Measurements from ENCODE around the gene SLC25A12.
"Not testable (repeated sequence)": the region's sequence is repeated elsewhere in the genome, so short reads cannot be mapped to it uniquely, and the experiment has no call there.

Gene SLC25A12

DNA sequence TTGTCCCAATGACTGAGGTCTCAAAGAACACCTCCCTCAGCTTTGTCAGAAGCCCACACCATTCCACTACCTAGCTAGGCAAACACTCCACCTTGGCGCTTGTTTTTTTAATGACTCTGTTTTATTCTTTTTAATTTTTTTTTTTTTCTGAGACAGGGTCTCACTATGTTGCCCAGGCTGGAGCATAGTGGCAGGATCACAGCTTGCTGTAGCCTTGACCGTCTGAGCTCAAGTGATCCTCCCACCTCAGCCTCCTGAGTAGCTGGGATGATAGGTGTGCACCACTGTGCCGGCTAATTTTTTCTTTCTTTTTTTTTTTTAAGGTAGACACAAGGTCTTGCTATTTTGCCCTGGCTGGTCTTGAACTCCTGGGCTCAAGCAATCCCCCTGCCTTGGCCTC is 101.9 kb downstream of the SLC25A12 start:
- FAIRE-seq = no peak
- DNase-seq (ENCODE audit: low spot score) = no peak

DNA sequence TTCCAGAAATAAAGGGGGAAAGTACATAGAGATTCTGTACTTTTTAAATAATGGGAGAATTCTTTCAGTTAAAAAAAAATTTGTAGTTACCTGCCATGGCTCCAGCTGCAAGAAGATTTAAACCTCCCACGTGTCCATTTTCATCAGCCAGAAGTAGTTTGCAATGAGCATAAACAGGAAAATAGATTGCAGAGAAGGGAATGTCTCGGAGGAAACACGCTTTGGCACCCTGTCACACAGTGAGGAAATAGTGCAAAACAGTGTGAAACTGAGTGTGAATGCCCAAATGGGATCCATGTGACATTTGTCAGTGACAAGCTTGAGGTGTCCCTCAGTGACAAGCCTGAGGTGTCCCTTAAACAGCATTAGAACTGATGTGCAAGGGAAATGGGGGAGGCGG is 102.7 kb downstream of the SLC25A12 start:
- no peak for FAIRE-seq
- no peak for DNase-seq (ENCODE audit: low spot score)

DNA sequence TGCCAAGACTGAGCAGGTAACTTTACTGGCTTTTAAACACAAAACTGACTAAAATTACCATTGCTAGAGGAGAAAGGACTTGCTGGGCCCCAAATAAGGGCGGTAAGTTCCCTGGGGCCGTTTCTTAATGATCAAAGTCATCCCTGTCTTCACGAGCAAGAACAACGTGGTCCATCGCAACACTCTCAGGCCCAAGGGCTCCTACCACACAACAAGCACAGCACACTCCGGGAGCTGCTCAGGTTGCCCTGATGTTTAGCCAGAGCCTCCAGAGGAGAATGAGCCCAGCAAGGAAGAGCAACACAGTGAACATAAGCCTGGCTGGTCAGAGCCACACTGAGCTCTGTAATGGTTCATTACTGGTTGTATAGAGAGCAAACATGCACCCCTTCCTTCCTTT is 104.1 kb downstream of the SLC25A12 start:
- DNase-seq (ENCODE audit: low spot score) (no peak), FAIRE-seq (no peak)

DNA sequence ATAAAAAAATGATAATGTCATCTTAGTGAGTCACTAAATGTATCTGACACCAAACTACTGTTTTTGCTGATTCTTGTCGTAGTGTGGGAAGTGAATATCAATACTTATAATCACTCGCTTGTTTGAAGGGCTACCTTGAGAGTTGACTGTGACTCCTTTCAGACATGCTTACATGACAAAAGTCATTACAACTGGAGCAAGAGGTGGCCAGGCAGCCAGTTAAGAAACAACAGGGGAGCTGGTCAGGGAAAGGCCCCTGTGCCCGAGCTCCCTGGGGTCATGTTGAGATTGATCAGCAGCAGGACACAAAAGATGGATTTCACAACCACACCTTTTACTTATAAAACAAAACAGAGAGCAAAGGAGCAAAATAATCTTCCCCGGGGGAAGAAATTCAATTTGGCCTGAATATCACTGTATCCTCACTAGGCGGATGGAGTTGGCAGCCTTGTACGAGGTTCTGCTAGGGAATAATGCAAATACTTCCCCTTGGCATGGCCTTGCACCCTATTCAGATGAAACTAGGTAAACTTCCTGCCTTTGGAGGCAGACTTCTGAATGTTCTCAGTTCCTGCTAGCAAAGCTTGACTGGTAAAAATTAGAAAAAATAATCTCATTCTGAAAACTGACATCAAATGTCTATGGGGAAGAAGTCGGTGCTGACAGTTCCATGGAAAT is 105.6 kb downstream of the SLC25A12 start:
- FAIRE-seq = no peak
- no peak for DNase-seq (ENCODE audit: low spot score)

DNA sequence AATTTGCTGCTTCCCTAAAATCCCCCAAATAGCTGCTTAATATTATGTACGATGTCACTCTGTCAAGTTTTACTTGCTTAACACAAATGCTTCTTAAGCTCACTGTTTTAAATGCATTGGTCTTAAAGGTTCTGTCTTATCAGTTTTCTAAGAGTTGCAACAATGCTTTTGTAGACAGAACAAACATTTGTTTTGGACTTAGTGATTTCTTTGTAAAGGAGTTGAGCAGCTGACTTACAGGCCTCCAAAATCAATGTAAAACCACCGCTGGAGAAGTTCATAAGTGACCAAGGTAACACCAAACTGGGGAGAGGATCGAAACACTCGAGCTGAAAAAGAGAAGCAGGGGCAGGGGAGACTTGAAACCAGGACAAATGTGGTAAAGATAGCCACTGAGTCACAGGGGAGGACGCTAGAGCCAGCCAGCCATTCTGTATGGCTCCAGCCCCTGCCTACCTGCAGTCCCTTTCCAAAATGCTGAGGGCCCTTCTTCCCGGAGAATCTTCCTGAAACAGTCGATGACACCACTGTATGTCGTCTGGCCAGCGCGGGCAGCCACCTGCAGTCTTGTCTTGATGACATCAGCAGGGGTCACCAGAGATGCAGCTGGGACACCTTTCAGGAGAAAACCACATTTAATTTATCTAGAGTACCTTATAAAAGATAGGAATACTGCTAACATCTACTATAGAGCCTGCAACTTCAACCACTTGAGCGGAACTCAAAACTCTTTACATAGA is 106.5 kb downstream of the SLC25A12 start:
- DNase-seq (ENCODE audit: low spot score) = no peak
- no peak for FAIRE-seq

DNA sequence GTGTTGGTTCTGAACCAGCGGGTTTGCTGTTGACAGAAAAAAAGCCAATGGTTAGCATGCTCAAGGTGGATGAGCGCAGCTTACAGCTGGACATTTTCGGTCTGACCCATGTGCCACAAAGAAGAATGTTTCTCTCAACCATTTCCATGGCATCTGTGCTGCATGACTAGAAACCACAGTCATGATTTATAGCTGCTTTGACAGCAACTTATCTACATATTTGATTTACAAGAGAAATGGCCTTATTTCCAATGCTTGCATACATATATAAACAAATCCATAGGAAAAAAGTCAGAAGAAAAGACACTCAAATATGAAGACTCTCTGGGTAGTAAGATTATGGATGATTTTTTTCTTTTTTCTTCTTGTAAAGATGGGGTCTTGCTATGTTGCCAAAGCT is 108.6 kb downstream of the SLC25A12 start:
- no peak for DNase-seq (ENCODE audit: low spot score)
- no peak for FAIRE-seq

DNA sequence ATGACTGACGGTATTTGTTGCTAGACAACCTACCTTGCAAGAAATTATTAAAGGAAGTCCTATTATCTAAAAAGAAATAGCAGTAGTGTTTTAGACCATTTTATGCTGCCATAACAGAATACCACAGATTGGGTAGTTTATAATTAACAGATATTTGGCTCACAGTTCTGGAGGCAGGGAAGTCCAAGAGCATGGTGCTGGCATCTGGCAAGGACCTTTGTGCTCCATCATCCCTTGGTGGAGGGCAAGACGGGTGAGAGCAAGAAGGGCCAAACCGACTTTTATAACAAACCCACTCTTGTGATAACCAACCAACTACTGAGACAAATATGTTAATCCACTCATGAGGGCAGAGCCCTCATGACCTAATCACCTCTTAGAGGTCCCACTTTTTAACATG is 115.5 kb downstream of the SLC25A12 start:
- no peak for FAIRE-seq
- DNase-seq (ENCODE audit: low spot score) = no peak

DNA sequence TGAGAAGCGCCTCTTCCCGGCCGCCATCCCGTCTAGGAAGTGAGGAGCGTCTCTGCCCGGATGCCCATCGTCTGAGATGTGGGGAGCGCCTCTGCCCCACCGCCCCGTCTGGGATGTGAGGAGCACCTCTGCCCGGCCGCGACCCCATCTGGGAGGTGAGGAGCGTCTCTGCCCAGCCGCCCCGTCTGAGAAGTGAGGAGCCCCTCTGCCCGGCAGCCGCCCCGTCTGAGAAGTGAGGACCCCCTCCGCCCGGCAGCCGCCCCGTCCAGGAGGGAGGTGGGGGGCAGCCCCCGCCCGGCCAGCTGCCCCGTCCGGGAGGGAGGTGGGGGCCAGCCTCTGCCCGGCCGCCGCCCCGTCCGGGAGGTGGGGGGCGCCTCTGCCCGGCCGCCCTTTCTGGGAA is 119.5 kb downstream of the SLC25A12 start:
- DNase-seq (ENCODE audit: low spot score); FAIRE-seq: not testable (repeated sequence)

DNA sequence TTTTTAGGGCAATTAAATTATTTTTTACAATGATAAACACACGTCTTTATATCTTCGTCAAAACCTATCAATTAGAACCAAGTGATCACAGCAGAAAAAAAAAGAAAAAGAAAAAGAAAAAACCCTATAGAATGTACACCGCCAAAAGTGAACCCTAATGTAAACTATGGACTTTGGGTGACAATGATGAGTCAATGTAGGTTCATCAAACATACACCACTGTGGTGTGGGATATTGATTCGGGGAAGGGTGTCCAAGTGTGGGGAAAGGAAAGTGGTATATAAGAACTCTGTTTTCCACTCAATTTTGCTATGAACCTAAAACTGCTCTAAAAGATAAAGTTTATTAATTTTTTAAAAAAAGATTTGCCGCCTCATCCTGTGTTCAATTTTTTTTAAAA is 121.7 kb downstream of the SLC25A12 start:
- DNase-seq (ENCODE audit: low spot score) (no peak), FAIRE-seq (no peak)

DNA sequence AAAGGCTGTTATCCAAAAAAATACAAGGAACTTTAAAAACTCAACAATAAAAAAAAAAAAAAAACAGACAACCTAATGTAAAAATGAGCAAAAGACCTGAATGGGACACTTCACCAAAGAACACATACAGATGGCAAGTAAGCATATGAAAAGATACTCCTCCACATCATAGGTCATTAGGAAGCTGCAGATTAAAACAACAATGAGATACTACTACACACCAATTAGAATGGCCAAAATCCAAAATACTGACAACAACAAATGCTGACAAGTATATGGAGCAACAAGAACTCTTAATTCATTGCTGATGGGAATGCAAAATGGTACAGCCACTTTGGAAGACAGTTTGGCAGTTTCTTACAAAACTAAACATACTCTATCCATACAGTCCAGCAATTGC is 122.6 kb downstream of the SLC25A12 start:
- DNase-seq (ENCODE audit: low spot score) = no peak
- FAIRE-seq = no peak

DNA sequence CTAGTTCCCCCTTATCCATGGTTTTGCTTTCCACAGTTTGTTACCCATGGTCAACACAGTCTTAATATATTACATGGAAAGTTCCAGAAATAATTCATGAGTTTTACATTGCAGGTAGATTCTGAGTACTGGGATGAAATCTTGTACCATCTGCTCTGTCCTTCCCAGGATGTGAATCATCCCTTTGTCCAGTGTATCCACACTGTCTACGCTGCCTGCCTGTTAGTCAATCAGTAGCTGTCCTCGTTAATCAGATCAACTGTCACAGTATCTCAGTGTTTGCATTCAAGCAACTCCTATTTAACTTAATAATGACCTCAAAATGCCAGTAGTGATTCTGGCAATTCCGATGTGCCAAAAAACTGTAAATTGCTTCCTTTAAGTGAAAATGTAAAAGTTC is 130.4 kb downstream of the SLC25A12 start:
- FAIRE-seq (no peak), DNase-seq (ENCODE audit: low spot score) (no peak)

DNA sequence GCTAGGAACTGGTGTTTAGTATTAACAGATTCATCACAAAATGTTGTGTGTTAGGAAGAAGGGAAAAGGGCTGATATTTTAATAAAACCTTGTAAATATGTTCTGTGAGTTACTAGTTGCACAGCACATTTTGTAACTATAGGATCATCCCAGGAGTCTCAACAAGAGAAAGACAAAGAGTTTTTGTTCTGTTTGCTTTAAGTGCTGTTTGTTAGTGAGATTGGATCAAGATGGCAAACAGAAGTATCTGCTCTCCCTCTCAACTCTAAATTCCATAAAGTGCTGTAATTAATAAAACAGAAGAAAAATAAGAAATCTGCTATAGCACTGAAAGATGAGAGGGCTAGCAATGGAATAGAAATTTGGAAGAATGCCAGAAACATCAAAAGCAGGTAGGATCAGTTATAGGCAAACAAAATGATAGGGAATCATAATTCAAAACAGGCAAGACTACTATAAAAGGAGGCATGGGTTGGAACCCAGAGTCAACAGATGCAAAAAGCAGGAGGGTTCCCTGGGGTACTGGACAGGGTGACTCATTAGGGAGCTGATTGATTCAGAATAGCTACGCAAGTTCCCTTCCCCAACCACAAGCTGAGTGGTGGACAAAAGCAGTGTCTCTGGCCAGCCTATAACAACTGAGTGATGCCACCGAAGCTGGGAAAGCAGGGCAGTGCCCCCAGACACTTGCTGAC is 131.0 kb downstream of the SLC25A12 start:
- FAIRE-seq (no peak), DNase-seq (ENCODE audit: low spot score) (no peak)

DNA sequence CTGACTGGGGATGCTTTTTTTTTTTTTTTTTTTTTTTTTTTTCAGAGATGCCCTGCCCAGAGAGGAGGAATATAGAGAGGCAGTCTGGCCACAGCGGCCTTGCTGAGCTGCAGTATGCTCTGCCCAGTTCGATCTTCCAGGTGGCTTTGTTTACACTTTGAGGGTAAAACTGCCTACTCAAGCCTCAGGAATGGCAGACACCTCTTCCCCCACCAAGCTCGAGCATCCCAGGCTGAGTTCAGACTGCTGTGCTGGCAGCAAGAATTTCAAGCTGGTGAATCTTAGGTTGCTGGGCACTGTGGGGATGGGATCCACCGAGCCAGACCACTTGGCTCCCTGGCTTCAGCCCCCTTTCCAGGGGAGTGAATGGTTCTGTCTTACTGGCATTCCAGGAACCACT is 132.9 kb downstream of the SLC25A12 start:
- not testable (repeated sequence) for DNase-seq (ENCODE audit: low spot score); FAIRE-seq

DNA sequence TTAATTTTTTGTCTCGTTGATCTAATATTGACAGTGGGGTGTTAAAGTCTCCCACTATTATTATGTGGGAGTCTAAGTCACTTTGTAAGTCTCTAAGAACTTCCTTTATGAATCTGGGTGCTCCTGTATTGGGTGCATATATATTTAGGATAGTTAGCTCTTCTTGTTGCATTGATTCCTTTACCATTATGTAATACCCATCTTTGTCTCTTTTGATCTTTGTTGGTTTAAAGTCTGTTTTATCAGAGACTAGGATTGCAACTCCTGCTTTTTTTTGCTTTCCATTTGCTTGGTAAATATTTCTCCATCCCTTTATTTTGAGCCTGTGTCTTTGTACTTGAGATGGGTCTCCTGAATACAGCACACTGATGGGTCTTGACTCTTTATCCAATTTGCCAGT is 135.3 kb downstream of the SLC25A12 start:
- FAIRE-seq; DNase-seq (ENCODE audit: low spot score): not testable (repeated sequence)

DNA sequence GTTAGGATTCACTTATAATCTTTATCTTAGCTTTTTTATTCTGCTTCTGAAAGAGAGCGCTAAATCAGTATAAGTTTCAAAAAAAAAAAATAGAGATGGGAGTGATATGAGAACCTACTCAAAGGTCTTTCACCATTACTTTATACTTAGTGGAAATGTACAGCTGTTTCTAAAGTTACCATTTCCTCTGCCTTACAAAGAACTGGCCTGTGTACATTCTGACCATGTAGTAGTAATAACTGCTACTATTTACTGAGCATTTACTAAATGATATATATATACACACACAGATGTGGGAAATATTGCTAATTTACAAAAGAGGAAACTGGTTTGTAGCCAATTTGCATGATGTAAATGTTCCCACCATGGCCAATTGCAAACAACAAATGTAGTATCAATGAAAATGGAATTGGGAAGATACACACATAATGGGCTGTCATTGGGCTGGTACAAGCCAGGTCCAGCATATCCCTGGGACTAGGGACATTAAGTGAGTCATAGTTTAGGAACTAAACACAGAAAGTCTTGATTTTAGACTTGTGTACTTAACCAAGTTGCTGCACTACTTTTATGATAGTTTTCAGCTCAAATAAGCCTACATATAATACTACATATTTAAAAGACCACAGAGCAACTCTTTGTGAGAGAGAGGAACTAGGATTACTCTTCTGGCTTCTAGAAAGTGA is 139.6 kb downstream of the SLC25A12 start:
- DNase-seq (ENCODE audit: low spot score) = no peak
- FAIRE-seq = no peak

DNA sequence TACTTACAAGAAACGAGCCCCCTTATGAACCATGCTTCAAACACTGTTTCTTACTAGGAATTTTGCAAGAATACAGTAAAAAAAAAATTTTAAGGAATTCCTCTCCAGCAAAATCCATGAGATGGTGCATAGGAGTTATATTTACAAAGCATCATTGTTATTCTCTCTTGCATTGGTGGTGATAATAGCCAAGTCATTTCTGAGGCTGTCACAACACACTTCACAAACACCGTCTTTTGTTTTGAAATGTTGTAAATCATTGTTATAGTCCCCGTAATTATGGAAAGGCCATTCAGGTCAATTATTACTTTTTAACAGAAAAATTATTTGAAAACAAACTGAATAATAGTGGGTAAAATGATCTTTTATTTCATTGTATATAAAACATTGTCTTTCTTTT is 146.7 kb downstream of the SLC25A12 start:
- no peak for DNase-seq (ENCODE audit: low spot score)

DNA sequence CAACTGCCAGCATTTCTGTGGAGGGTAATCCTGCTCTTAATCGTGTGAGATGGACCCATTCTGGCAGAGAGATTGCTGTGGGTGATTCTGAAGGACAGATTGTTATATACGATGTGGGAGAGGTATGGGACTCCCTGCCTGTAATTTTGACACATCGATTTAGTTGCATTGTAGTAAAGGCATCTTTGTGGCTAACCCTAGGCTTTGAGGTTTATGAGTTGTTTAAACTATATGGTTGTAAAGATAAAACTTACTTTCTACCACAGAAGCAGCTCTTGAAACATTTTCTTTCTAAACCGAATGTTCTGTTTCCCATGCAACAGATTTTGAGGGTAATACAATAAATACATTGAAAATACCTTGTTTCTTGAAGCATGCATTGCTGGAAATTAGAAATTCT is 148.2 kb downstream of the SLC25A12 start:
- FAIRE-seq = no peak
- no peak for DNase-seq (ENCODE audit: low spot score)

More for the DNA sequence above, 146.7 kb downstream of the SLC25A12 start:
- no peak for FAIRE-seq

DNA sequence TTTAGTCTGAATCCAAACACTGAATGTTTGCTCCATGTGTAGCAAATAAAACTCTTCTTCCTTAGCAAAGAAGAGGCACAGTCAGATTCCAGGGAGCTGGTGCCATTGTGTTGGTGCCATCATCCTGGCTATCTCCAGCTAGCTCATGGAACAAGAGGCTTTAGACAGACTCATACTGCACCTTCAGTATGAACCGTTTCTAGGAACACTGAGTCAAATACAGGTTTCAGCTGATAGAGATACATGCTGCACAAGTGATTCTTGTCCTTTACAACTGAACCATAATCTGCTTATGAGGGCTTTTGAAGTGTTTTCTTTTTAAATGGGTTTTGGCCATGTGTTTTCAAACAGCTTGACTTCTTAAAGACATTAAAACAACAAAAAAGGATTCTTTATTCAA is 148.9 kb downstream of the SLC25A12 start:
- FAIRE-seq (no peak), DNase-seq (ENCODE audit: low spot score) (no peak)

DNA sequence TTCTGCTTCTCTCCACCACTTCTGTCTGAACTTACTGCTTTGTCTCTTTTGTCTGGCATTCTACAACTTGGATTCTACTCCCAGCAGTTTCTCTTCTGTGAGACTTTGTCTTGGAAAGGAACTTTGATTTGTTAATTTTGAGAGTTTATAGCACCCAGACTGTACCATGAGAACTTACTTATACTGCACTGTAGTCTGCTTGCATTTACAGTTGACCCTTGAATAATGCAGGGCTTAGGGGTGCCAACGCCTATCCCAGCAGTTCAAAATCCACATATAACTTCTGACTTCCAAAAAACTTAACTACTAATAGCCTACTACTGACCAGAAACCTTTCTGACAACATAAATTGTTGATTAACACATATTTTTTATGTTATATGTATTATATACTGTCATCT is 151.3 kb downstream of the SLC25A12 start:
- FAIRE-seq = no peak

DNA sequence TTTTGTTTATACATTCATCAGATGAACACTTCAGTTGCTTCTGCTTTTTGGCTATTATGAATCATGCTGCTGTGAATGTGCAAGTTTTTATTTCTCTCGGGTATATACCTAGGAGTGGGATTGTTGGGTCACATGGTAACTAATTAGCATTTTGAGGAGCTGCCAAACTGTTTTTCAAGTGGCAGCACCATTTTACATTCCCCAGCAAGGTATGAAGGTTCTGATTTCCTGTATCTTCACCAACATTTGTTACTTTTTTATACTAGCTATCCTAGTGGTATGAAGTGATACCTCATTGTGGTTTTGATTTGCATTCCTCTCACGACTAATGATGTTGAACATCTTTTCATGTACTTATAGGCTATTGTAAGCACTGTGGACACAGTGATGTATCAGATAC is 152.9 kb downstream of the SLC25A12 start:
- DNase-seq (ENCODE audit: low spot score) (no peak), FAIRE-seq (peak; percentile 74)

More for the DNA sequence above, 151.3 kb downstream of the SLC25A12 start:
- DNase-seq (ENCODE audit: low spot score) = no peak

DNA sequence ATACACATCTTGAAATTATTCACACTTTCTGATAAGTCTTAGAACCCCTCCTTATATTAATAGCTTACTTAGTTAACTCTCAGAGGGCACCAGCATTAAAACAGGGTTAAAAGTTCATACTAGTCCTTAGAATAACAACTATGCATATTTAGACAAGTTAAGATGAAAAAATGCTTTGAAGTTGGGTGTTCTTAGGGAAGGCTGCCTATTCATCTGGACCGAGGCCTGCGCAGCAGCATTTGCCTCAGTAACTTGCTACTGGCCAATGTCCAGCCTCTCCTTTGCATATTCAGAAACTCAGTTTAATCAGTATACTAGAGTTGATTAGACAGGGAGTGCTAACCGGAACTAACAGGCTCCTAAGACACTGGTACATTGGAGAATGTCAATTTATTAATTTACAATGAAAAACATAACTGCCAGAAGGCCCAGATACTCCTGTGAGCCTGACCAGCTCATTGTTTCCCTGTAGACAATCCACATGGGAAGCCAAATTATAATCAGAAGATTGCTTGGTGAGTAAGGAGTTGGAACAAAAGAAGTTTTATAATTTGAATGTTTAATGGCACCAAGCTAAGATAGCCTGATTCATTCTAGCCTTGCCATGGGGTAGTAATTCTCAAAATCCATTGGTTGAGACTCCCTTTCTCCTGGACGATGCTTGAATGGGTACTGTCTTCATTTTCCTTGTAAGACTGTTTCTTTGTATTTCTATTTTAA is 157.9 kb downstream of the SLC25A12 start:
- DNase-seq (ENCODE audit: low spot score) (no peak), FAIRE-seq (no peak)
